Panc1 (cell line): ENCODE data around the gene ASPN.

ENCODE experiments used
- CTCF ChIP-seq: fragments of 450-650 bp; IDR thresholded peaks from 2 replicates; pipeline ENCODE4 v1.5.1; 2017; ENCODE audit warnings: mild to moderate bottlenecking
- POLR2AphosphoS5 ChIP-seq: IDR thresholded peaks from 2 replicates; pipeline ENCODE4 v1.6.1; 2012; ENCODE audit warnings: mild to moderate bottlenecking, low read depth, low read length, moderate library complexity
- TCF7L2 ChIP-seq: IDR thresholded peaks from 2 replicates; pipeline ENCODE4 v1.6.1; 2011; ENCODE audit warnings: mild to moderate bottlenecking, low read depth, low read length, inconsistent platforms

DNA sequence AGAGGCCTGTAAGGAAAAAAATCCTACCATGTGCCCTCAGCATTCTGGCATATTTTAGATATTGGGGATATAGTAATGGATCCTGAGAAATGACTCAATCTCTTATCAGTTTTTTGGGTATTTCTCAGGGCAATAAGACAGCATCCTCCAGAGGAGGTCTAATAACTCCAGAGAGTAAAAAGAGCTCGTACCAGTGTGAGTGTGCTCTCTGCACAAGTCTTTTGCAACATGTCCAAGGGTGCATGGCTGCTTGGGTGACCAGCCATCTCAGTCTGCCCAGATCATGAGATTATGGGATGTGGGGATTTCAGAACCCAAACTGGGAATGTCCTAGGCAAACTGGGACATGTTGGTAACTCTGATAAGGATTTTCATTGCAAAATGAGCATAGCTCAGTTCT is 15.3 kb downstream of the ASPN start:
- TF ChIP-seq POLR2AphosphoS5 = no peak
- TF ChIP-seq TCF7L2 = no peak
- no peak for TF ChIP-seq CTCF
